Measurements from ENCODE around the gene KLRC3.
A peak's percentile ranks its signal among the peaks of the same experiment; 100 is the strongest.
"Not testable (repeated sequence)": the region's sequence is repeated elsewhere in the genome, so short reads cannot be mapped to it uniquely, and the experiment has no call there.

The KLRC3 gene

GRCh38 chr12:10420334-10420733, at the start of gene KLRC3:
KLRC3 (minus strand) TSS chr12:10420595; CDS start chr12:10420550, 45 bp downstream.
- intact Hi-C loops (cut with DNase I): not testable (repeated sequence)

DNA sequence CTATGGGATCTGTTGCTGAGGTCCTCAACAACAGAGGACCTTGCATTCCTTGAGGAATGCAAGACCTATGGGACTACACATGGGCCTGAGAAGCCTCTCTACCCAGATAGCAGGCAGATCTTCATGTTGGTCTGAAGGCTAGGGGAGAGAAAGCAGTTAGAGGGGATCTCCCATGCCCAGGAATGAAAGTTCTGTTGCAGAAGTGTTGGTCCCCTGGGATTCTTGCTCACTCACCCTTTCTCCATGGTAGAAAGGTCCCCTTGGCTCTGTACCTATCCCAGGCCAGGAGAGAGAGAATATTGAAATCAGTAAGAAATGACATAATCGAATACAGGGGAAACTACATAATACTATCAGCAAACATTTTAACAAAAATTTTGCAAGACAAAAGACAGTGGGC, 49.3 kb upstream of the KLRC3 start:
- DNase-seq: no peak
- intact Hi-C loops (cut with DNase I): no loop called here

More at GRCh38 chr12:10420334-10420733, at the start of gene KLRC3:
- DNase-seq: not testable (repeated sequence)

DNA sequence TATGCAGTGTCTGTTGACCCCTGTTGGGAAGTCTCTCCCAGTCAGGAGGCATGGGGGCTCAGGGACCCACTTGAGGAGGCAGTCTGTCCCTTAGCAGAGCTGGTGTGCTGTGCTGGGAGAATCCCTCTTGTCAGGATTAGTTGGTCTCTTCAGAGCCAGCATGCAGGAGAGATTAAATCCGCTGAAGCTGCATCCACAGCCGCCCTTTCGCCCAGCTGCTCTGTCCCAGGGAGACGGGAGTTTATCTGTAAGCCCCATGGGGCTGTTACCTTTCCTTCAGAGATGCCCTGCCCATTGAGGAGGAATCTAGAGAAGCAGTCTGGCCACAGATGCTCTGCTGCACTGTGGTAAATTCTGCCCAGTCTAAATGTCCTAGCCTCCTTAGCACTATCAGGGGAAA, 45.9 kb upstream of the KLRC3 start:
- DNase-seq: peak in 1 of 10 donors; percentile 72
- intact Hi-C loops (cut with DNase I): no loop called here

DNA sequence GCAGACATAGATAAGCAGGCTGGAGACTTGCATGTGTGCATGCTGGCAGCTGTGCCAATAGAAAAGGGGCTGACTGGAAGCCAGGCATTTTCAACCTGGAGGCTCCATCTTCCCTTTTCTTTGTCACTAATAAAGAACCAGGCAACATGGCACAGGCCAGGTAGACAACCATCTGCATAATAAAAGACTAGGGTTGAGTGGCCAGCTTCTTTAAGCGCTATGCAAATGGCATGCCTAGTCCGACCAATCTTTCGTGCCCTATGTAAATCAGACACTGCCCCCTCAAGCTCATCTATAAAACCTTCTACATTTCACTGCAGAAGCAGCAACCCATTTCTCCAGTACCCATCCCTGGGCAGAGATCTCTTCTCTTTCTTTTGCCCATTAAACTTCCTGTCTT, 37.4 kb upstream of the KLRC3 start:
- DNase-seq: no peak
- intact Hi-C loops (cut with DNase I): no loop called here

- intact Hi-C loops (cut with DNase I): no loop called here
- no peak for DNase-seq
These were observed 36.5 kb upstream of the KLRC3 start for GRCh38 chr12:10456856-10457255.

DNA sequence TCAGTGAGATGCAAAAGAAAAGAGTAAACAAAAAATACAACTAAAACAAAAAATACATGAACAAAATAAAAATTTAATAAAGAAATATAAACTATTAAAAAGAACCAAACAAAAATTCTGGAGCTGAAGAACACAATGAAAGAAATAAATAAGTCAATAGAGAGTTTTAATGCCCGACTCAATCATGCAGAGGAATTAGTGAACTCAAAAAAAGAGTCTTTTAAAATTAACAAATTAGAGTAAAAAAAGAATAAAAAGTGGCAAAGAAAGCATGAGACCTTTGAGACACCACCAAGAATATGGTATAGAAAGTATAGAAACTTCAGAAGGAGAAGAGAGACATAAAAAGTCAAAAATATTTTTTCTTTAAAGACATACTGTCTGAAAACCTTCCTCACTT, 35.4 kb upstream of the KLRC3 start:
- no peak for DNase-seq
- intact Hi-C loops (cut with DNase I): no loop called here

- DNase-seq: no peak
- intact Hi-C loops (cut with DNase I): no loop called here
These were observed 34.1 kb upstream of the KLRC3 start for GRCh38 chr12:10454531-10454930.

DNA sequence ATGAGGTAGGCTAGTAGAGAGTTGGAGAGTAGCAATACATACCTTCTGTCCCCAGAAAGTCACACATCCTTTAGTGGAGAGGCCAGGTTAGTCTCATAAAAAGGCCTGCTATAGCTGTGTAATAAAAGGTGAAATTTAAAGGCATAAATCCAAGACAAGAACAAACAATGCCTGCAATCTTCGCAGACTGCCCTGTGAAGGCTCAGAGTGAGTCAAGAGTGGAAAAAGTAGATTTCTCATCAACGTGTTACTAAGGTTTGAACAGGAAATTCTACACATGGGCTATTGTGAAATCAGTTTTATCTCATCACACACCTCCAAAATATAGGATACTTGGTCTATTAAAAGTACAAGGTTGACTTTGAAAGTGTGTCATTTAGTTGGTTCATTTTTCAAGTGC, 32.8 kb upstream of the KLRC3 start, which contains the start of gene KLRC1:
TSS of gene KLRC1 (minus strand) at position 222 of the 400 bp plus-strand sequence. CDS start 2,221 bp downstream, outside the sequence.
- DNase-seq: no peak
- intact Hi-C loops (cut with DNase I): no loop called here

GRCh38 chr12:10448236-10448635, 27.8 kb upstream of the KLRC3 start:
- intact Hi-C loops (cut with DNase I): no loop called here
- DNase-seq: peak in 1 of 10 donors; percentile 61

- intact Hi-C loops (cut with DNase I); DNase-seq: not testable (repeated sequence)
These were observed 25.7 kb upstream of the KLRC3 start for GRCh38 chr12:10446052-10446451.

DNA sequence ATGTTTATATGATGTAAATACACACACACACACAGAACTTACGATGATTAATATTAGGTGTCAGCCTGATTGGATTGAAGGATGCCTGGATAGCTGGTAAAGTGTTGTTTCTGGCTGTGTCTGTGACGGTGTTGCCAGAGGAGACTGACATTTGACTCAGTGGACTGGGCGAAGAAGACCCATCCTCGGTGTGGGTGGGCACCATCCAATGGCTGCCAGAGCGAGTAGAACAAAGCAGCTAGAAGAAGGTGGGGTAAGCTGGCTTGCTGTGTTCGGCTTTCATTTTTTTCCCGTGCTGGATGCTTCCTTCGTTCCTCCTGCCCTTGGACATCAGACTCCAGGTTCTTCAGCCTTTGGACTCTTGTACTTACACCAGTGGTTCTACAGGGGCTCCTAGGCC, 20.7 kb upstream of the KLRC3 start:
- intact Hi-C loops (cut with DNase I): not testable (repeated sequence)
- DNase-seq: peak in 1 of 10 donors; percentile 52

- DNase-seq; intact Hi-C loops (cut with DNase I): not testable (repeated sequence)
These were observed 19.3 kb upstream of the KLRC3 start for GRCh38 chr12:10439608-10440274.

DNA sequence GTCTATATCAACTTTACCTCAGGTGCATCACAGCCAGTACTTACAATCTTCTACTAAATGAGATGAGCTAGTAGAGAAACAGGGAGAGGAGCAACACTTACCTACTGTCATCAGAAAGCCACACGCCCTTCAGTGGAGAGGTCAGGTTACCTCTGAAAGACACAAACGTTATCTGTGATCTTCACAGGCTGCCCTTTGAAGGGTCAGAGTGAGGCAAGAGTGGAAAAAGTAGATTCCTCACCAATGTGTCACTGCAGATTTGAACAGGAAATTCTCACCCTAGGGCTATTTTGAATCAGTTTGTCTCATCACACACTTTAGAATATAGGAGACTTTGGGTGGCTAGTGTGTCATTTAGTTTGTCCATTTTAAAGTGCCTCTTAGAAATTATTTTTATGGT, 17.2 kb upstream of the KLRC3 start:
- DNase-seq; intact Hi-C loops (cut with DNase I): not testable (repeated sequence)

- DNase-seq: peak in 1 of 10 donors; percentile 36
- intact Hi-C loops (cut with DNase I): not testable (repeated sequence)
These were observed 15.4 kb upstream of the KLRC3 start, which contains the start of gene KLRC2 for GRCh38 chr12:10435816-10436215. KLRC2 (minus strand) TSS chr12:10436010; CDS start chr12:10435986, 24 bp downstream.

DNA sequence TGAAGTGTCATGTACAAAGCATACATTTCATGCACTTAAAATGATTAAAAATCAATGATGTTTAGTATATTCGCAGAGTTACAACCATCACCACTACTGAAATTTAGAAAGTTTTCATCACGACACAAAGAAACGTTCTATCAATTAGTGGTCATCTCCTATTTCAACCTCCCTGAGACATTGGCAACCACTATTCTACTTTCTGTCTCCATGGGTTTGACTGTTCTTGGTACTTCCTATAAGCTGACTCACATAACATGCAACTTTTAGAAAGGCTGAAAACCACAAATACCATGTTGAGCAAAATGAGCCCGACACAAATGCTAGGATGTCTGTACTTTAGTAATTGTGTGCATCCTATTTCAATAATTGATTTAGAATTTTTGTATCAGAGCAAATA, 10.2 kb upstream of the KLRC3 start:
- intact Hi-C loops (cut with DNase I); DNase-seq: not testable (repeated sequence)

DNA sequence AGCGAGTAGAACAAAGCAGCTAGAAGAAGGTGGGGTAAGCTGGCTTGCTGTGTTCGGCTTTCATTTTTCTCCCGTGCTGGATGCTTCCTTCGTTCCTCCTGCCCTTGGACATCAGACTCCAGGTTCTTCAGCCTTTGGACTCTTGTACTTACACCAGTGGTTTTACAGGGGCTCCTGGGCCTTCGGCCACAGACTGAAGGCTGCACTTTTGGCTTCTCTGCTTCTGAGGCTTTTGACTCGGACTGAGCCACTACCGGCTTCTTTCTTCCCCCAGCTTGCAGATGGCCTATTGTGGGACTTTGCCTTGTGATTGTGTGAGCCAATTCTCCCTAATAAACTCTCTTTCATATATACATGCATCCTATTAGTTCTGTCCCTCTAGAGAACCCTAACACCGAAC, 5.5 kb upstream of the KLRC3 start:
- intact Hi-C loops (cut with DNase I): not testable (repeated sequence)
- peak in 4 of 10 donors; percentile 16 to 78 (median 45) for DNase-seq

DNA sequence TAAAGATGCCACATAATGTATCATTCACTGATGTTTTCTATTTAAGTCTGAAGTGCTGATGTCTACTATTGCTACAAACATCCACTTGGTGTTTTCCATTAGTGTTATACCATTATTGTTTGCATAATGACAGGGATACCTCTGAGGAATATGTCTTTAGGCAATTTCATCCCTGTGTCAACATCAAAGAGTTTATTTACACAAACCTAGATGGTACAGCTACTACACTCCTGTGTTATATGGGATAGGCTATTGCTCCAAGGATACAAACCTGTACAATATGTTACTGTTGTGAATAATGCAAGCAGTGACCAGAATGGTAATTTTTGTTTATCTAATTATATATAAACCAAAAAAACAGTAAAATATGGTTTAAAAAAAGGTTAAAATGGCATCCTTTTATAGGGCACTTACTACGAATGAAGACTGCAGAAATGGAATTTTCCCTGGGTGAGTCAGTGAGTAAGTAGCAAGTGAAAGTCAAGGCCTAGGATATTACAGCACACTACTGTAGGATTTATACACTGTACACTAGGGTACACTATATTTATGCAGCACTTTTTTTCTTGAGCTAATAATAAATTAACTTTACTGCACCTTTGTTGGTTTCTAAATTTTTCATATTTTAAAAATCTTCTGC, 4.0 kb upstream of the KLRC3 start:
- DNase-seq; intact Hi-C loops (cut with DNase I): not testable (repeated sequence)

- intact Hi-C loops (cut with DNase I); DNase-seq: not testable (repeated sequence)
These were observed 1.8 kb upstream of the KLRC3 start for GRCh38 chr12:10422159-10422558.

GRCh38 chr12:10409392-10409791, 11.0 kb downstream of the KLRC3 start, which contains the start of gene KLRC4:
KLRC4 (minus strand) TSS chr12:10409757; CDS start chr12:10409575, 182 bp downstream.
- intact Hi-C loops (cut with DNase I): no loop called here
- DNase-seq: no peak

GRCh38 chr12:10408842-10409241, 11.6 kb downstream of the KLRC3 start:
- intact Hi-C loops (cut with DNase I): no loop called here
- DNase-seq: no peak

GRCh38 chr12:10406725-10407124, 13.7 kb downstream of the KLRC3 start:
- intact Hi-C loops (cut with DNase I): no loop called here
- DNase-seq: no peak

GRCh38 chr12:10405294-10405693, 15.1 kb downstream of the KLRC3 start:
- intact Hi-C loops (cut with DNase I): no loop called here
- DNase-seq: no peak

Data from posterior cingulate gyrus (tissue), 11 donors.